Panc1 (cell line): Measurements from ENCODE around the gene NOL4L.

Source experiments
- POLR2AphosphoS5 ChIP-seq: IDR thresholded peaks from 2 replicates; pipeline ENCODE4 v1.6.1; 2012; ENCODE audit warnings: mild to moderate bottlenecking, low read depth, low read length, moderate library complexity
- REST ChIP-seq, 2 experiments: IDR thresholded peaks; 2 replicates each; pipeline ENCODE4 v1.6.1; 2011 to 2012; ENCODE audit warnings: low read depth in 2 of 2, control low read depth in 1 of 2, low read length in 1 of 2, mild to moderate bottlenecking in 1 of 2, moderate library complexity in 1 of 2; ENCODE audit not compliant: insufficient read depth in 1 of 2
- SIN3A ChIP-seq: IDR thresholded peaks from 2 replicates; pipeline ENCODE4 v1.6.1; 2012; ENCODE audit warnings: low read depth, mild to moderate bottlenecking, low read length, moderate library complexity, borderline replicate concordance; ENCODE audit not compliant: insufficient read depth
- TCF7L2 ChIP-seq: IDR thresholded peaks from 2 replicates; pipeline ENCODE4 v1.6.1; 2011; ENCODE audit warnings: mild to moderate bottlenecking, low read depth, low read length, inconsistent platforms
- TF ChIP-seq, protein P1 (sequence below): fragments of 450-650 bp; IDR thresholded peaks from 2 replicates; pipeline ENCODE4 v1.5.1; 2017; ENCODE audit warnings: mild to moderate bottlenecking

DNA sequence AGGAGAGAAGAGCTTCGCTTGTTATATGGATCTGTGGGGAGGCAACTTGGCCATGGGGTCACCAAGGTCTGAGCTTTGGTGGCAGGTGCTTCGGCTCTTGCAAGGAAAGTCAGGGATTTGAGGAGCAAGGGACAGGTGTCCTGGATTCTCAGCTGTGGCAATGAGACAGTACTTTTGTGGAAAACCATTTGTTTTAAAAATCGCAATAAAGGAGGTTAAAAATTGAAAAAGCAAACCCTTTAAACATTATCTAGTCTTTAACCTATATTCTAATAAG, 64.3 kb downstream of the NOL4L start:
- TF ChIP-seq, protein P1, sequence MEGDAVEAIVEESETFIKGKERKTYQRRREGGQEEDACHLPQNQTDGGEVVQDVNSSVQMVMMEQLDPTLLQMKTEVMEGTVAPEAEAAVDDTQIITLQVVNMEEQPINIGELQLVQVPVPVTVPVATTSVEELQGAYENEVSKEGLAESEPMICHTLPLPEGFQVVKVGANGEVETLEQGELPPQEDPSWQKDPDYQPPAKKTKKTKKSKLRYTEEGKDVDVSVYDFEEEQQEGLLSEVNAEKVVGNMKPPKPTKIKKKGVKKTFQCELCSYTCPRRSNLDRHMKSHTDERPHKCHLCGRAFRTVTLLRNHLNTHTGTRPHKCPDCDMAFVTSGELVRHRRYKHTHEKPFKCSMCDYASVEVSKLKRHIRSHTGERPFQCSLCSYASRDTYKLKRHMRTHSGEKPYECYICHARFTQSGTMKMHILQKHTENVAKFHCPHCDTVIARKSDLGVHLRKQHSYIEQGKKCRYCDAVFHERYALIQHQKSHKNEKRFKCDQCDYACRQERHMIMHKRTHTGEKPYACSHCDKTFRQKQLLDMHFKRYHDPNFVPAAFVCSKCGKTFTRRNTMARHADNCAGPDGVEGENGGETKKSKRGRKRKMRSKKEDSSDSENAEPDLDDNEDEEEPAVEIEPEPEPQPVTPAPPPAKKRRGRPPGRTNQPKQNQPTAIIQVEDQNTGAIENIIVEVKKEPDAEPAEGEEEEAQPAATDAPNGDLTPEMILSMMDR: no peak
- TF ChIP-seq SIN3A: no peak
- TF ChIP-seq REST (IDR thresholded peaks at IDR 0.05; ENCODE audit: insufficient read depth in 1 of 2, low read depth in 2 of 2, low read length in 1 of 2): no peak
- TF ChIP-seq TCF7L2: no peak
- TF ChIP-seq POLR2AphosphoS5: no peak
